Skeletal muscle tissue (tissue), 4 donors: ENCODE data around the gene DDAH2. TPM values are rescaled to one million over a fixed set of nuclear protein-coding genes. Genes with fewer than 3 reads are reported as not detected.

Experiments
- H3K27ac ChIP-seq: one replicate; pipeline ENCODE4 v1.7.0; 2013; ENCODE audit warnings: mild to moderate bottlenecking, low read depth, low read length, inconsistent platforms
- H3K27me3 ChIP-seq, 3 donors: one replicate each; pipeline ENCODE4 v1.7.0; 2013; ENCODE audit warnings: low read length in 3 of 3; ENCODE audit not compliant: control insufficient read depth in 3 of 3, insufficient read depth in 3 of 3
- H3K36me3 ChIP-seq, 3 donors: one replicate each; pipeline ENCODE4 v1.7.0; 2013; ENCODE audit warnings: low read length in 3 of 3; ENCODE audit not compliant: control insufficient read depth in 3 of 3, insufficient read depth in 3 of 3
- H3K4me1 ChIP-seq, 3 donors: one replicate each; pipeline ENCODE4 v1.7.0; 2013; ENCODE audit warnings: low read length in 3 of 3, mild to moderate bottlenecking in 3 of 3; ENCODE audit not compliant: control insufficient read depth in 3 of 3, insufficient read depth in 3 of 3
- H3K4me3 ChIP-seq, 3 donors: one replicate each; pipeline ENCODE4 v1.7.0; 2013; ENCODE audit warnings: low read length in 3 of 3
- H3K9ac ChIP-seq, 3 donors: one replicate each; pipeline ENCODE4 v1.7.0; 2013; ENCODE audit warnings: low read length in 3 of 3, mild to moderate bottlenecking in 3 of 3, moderate library complexity in 2 of 3, low read depth in 1 of 3
- H3K9me3 ChIP-seq, 3 donors: one replicate each; pipeline ENCODE4 v1.7.0; 2013; ENCODE audit warnings: low read length in 3 of 3; ENCODE audit not compliant: control insufficient read depth in 3 of 3
- total RNA-seq: library from RNA; depleted of rRNA; stranded (reverse); fragments of >200 nt; gene quantifications from one replicate; pipeline ENCODE4 v1.2.3, GENCODE V29; 2014
- donor health status: Osteomylitis.

Gene DDAH2
- total RNA-seq, 1 donor from 2014 or later: 73.1 TPM

- H3K27me3 ChIP-seq: peaks cover 0 to 7% (median 0%) of the 10 kb centered on the region in 3 donors
- peak overlapping the region; percentile 72 to 82 (median 74) for H3K9ac ChIP-seq
- peaks cover 20 to 33% (median 27%) of the 10 kb centered on the region in 3 donors for H3K4me1 ChIP-seq
- peaks cover 0 to 3% (median 0%) of the 10 kb centered on the region in 3 donors for H3K36me3 ChIP-seq
- H3K27ac ChIP-seq: peak overlapping the region; percentile 47
- peak overlapping the region; percentile 88 to 94 (median 93) for H3K4me3 ChIP-seq
- no peaks in the 10 kb centered on the region for H3K9me3 ChIP-seq
These were observed 11.5 kb upstream of the DDAH2 start for GRCh38 chr6:31740397-31741223.

- H3K27ac ChIP-seq: peak within 1 kb of the TSS; percentile 47
- peaks cover 22 to 39% (median 31%) of the 10 kb centered on the region in 3 donors for H3K4me1 ChIP-seq
- H3K9me3 ChIP-seq: no peaks in the 10 kb centered on the region
- H3K9ac ChIP-seq: peak within 1 kb of the TSS; percentile 72 to 82 (median 74)
- H3K4me3 ChIP-seq: peak within 1 kb of the TSS; percentile 88 to 94 (median 93)
- H3K27me3 ChIP-seq: peaks cover 0 to 14% (median 0%) of the 10 kb centered on the region in 3 donors
- H3K36me3 ChIP-seq: peaks cover 0 to 3% (median 0%) of the 10 kb centered on the region in 3 donors
These were observed 10.7 kb upstream of the DDAH2 start, which contains the start of gene MSH5 for GRCh38 chr6:31739639-31740396. Gene MSH5, plus strand, starts transcription at chr6:31740005. Its CDS starts 462 bp downstream, at chr6:31740467.

GRCh38 chr6:31737991-31738979 is 9.2 kb upstream of the DDAH2 start:
- Histone ChIP-seq H3K27ac (peak overlapping the region; percentile 81), H3K36me3 (peaks cover 0 to 11% (median 4%) of the 10 kb centered on the region in 3 donors), H3K9ac (peak overlapping the region in 2 of 3 donors; percentile 16 to 17), H3K4me3 (no peak overlapping the region), H3K4me1 (peaks cover 34 to 47% (median 41%) of the 10 kb centered on the region in 3 donors), H3K9me3 (no peaks in the 10 kb centered on the region), H3K27me3 (peaks cover 0 to 14% (median 0%) of the 10 kb centered on the region in 3 donors)

- Histone ChIP-seq H3K27ac (peak overlapping the region; percentile 81), H3K4me3 (no peak overlapping the region), H3K36me3 (peaks cover 0 to 12% (median 8%) of the 10 kb centered on the region in 3 donors), H3K9ac (no peak overlapping the region), H3K27me3 (peaks cover 0 to 14% (median 0%) of the 10 kb centered on the region in 3 donors), H3K4me1 (peaks cover 34 to 47% (median 41%) of the 10 kb centered on the region in 3 donors), H3K9me3 (no peaks in the 10 kb centered on the region)
These were observed 8.4 kb upstream of the DDAH2 start for GRCh38 chr6:31737315-31737990.

- peaks cover 34 to 47% (median 41%) of the 10 kb centered on the region in 3 donors for H3K4me1 ChIP-seq
- H3K9ac ChIP-seq: peak overlapping the region; percentile 55 to 87 (median 73)
These were observed 7.7 kb upstream of the DDAH2 start for GRCh38 chr6:31736768-31737314.

GRCh38 chr6:31736021-31736767 is 7.1 kb upstream of the DDAH2 start, which contains the start of gene CLIC1:
Gene CLIC1, minus strand, starts transcription at chr6:31736530. Its CDS starts 230 bp downstream, at chr6:31736300.
- Histone ChIP-seq H3K27me3 (peaks cover 0 to 14% (median 0%) of the 10 kb centered on the region in 3 donors), H3K27ac (peak within 1 kb of the TSS; percentile 81), H3K4me3 (peak within 1 kb of the TSS; percentile 65 to 92 (median 79)), H3K36me3 (peaks cover 4 to 16% (median 14%) of the 10 kb centered on the region in 3 donors), H3K9me3 (no peaks in the 10 kb centered on the region), H3K9ac (peak within 1 kb of the TSS; percentile 73 to 87 (median 82)), H3K4me1 (peaks cover 34 to 47% (median 41%) of the 10 kb centered on the region in 3 donors)

More at GRCh38 chr6:31736768-31737314, 7.7 kb upstream of the DDAH2 start:
- Histone ChIP-seq H3K27me3 (peaks cover 0 to 14% (median 0%) of the 10 kb centered on the region in 3 donors), H3K9me3 (no peaks in the 10 kb centered on the region), H3K4me3 (peak overlapping the region; percentile 65 to 92 (median 79)), H3K36me3 (peaks cover 4 to 16% (median 14%) of the 10 kb centered on the region in 3 donors), H3K27ac (peak overlapping the region; percentile 81)

GRCh38 chr6:31734821-31735406 is 5.8 kb upstream of the DDAH2 start:
- peaks cover 4 to 19% (median 14%) of the 10 kb centered on the region in 3 donors for H3K36me3 ChIP-seq
- peak overlapping the region; percentile 81 for H3K27ac ChIP-seq
- no peaks in the 10 kb centered on the region for H3K9me3 ChIP-seq
- peaks cover 29 to 48% (median 36%) of the 10 kb centered on the region in 3 donors for H3K4me1 ChIP-seq
- H3K27me3 ChIP-seq: peaks cover 0 to 14% (median 0%) of the 10 kb centered on the region in 3 donors
- peak overlapping the region; percentile 65 to 92 (median 79) for H3K4me3 ChIP-seq
- H3K9ac ChIP-seq: peak overlapping the region; percentile 73 to 87 (median 82)
